H1 (cell line): ENCODE data around the gene SON. TPM values are rescaled to one million over a fixed set of nuclear protein-coding genes. Genes with fewer than 3 reads are reported as not detected.

Experiments used
- CTCF ChIA-PET: fragments of 300-600 bp; sonication (Branson Sonifier 250); formaldehyde crosslinking; loops from one replicate; lab custom pipeline; 2021; ENCODE audit not compliant: partially characterized antibody; lab: Charles Lee
- POLR2A ChIA-PET: fragments of 300-600 bp; sonication (Branson Sonifier 250); formaldehyde crosslinking; loops from one replicate; lab custom pipeline; 2021; ENCODE audit warnings: inconsistent platforms; ENCODE audit not compliant: partially characterized antibody; lab: Charles Lee
- DNase-seq, 2 experiments: peaks; one replicate each; pipeline versions ENCODE4 v3.0.0 to v3.0.0-alpha.2; 2010 to 2022; ENCODE audit warnings: low spot score in 2 of 2, low read depth in 1 of 2, mixed read lengths in 1 of 2
- FAIRE-seq: peaks from 2 replicates; lab custom pipeline; 2011; peaks lifted over from hg19 to GRCh38; lab: Jason Lieb, UNC
- H2AFZ ChIP-seq: 2 replicates; pipeline ENCODE4 v1.8.1; 2012; ENCODE audit warnings: low read length, inconsistent platforms
- H2AK5ac ChIP-seq: 2 replicates; pipeline ENCODE4 v1.6.1; 2013; ENCODE audit warnings: low read depth, low read length
- H2BK120ac ChIP-seq: replicated peaks from 2 replicates; pipeline ENCODE3; 2013; ENCODE audit warnings: low read depth, low read length, inconsistent platforms
- H2BK12ac ChIP-seq: 2 replicates; pipeline ENCODE4 v1.6.1; 2013; ENCODE audit warnings: low read depth, low read length
- H2BK15ac ChIP-seq: 2 replicates; pipeline ENCODE4 v1.6.1; 2013; ENCODE audit warnings: low read length
- H2BK20ac ChIP-seq: 2 replicates; pipeline ENCODE4 v1.6.1; 2013; ENCODE audit warnings: low read length
- H2BK5ac ChIP-seq: 2 replicates; pipeline ENCODE4 v1.6.1; 2013; ENCODE audit warnings: low read depth, low read length
- H3K14ac ChIP-seq: 2 replicates; pipeline ENCODE4 v1.6.1; 2013; ENCODE audit warnings: inconsistent platforms; ENCODE audit not compliant: insufficient read length
- H3K18ac ChIP-seq: 2 replicates; pipeline ENCODE4 v1.6.1; 2013; ENCODE audit warnings: low read length; ENCODE audit errors: extremely low read depth
- H3K23ac ChIP-seq: 2 replicates; pipeline ENCODE4 v1.6.1; 2013; ENCODE audit warnings: inconsistent platforms; ENCODE audit not compliant: insufficient read length
- H3K23me2 ChIP-seq: 2 replicates; pipeline ENCODE4 v1.6.1; 2013; ENCODE audit warnings: low read depth, low read length
- H3K27ac ChIP-seq: 2 replicates; pipeline ENCODE4 v1.6.1; 2011; ENCODE audit warnings: low read depth, low read length, inconsistent platforms
- H3K27me3 ChIP-seq, 4 experiments: replicated peaks in 1 of 4; 1 replicate in 1 of 4; 2 replicates in 3 of 4; pipeline versions ENCODE4 v1.6.1 to v1.8.1; 2011 to 2013; ENCODE audit warnings: low read length in 3 of 4, mild to moderate bottlenecking in 3 of 4, inconsistent platforms in 2 of 4, mixed read lengths in 2 of 4, moderate library complexity in 1 of 4; ENCODE audit not compliant: control insufficient read depth in 3 of 4, insufficient read depth in 3 of 4; ENCODE audit errors: extremely low read depth in 1 of 4
- H3K36me3 ChIP-seq, 4 experiments: 2 replicates each; pipeline versions ENCODE4 v1.6.1 to v1.8.1; 2011 to 2013; ENCODE audit warnings: mild to moderate bottlenecking in 4 of 4, low read length in 3 of 4, moderate library complexity in 2 of 4, control low read depth in 1 of 4, inconsistent platforms in 1 of 4; ENCODE audit not compliant: insufficient read depth in 4 of 4, control insufficient read depth in 2 of 4
- H3K4ac ChIP-seq: replicated peaks from 2 replicates; pipeline ENCODE3; 2013; ENCODE audit warnings: low read length, low read depth, mixed read lengths, inconsistent platforms; ENCODE audit not compliant: insufficient read length
- H3K4me1 ChIP-seq, 4 experiments: replicated peaks in 1 of 4; 1 replicate in 1 of 4; 2 replicates in 3 of 4; pipeline versions ENCODE4 v1.6.1 to v1.8.1; 2011 to 2013; ENCODE audit warnings: low read length in 3 of 4, inconsistent platforms in 2 of 4, mixed read lengths in 1 of 4; ENCODE audit not compliant: insufficient read depth in 4 of 4, control insufficient read depth in 3 of 4
- H3K4me2 ChIP-seq, 2 experiments: 2 replicates each; pipeline versions ENCODE4 v1.6.1 to v1.8.1; 2011 to 2013; ENCODE audit warnings: low read depth in 2 of 2, low read length in 2 of 2, control low read depth in 1 of 2, inconsistent platforms in 1 of 2, mild to moderate bottlenecking in 1 of 2; ENCODE audit not compliant: insufficient read depth in 1 of 2
- H3K4me3 ChIP-seq, 4 experiments: fragments of 200-600, 300-600 bp in 1 of 4; sonication (generic), shearing (Covaris generic), sonication (Bioruptor Twin) in 1 of 4; 2 replicates each; pipeline versions ENCODE4 v1.5.1 to v1.8.1; 2011 to 2016; ENCODE audit warnings: low read length in 4 of 4, low read depth in 3 of 4, control low read depth in 2 of 4, inconsistent platforms in 2 of 4, mild to moderate bottlenecking in 2 of 4, mixed read lengths in 1 of 4, moderate library complexity in 1 of 4; ENCODE audit not compliant: insufficient read depth in 2 of 4; ENCODE audit errors: extremely low read depth in 1 of 4
- H3K56ac ChIP-seq: replicated peaks from 2 replicates; pipeline ENCODE3; 2013; ENCODE audit warnings: low read depth, mild to moderate bottlenecking, mixed read lengths, low read length, inconsistent platforms; ENCODE audit not compliant: insufficient read length
- H3K79me1 ChIP-seq: 2 replicates; pipeline ENCODE4 v1.6.1; 2013; ENCODE audit warnings: low read depth, low read length, control low read depth
- H3K79me2 ChIP-seq, 2 experiments: 2 replicates each; pipeline versions ENCODE4 v1.6.1 to v1.8.1; 2012 to 2013; ENCODE audit warnings: low read length in 2 of 2, mild to moderate bottlenecking in 2 of 2, inconsistent platforms in 1 of 2; ENCODE audit not compliant: insufficient read depth in 2 of 2, control insufficient read depth in 1 of 2
- H3K9ac ChIP-seq, 4 experiments: replicated peaks in 1 of 4; 1 replicate in 1 of 4; 2 replicates in 3 of 4; pipeline versions ENCODE4 v1.6.1 to v1.8.1; 2011 to 2013; ENCODE audit warnings: low read depth in 3 of 4, low read length in 3 of 4, control low read depth in 2 of 4, mild to moderate bottlenecking in 2 of 4, moderate library complexity in 2 of 4, inconsistent platforms in 1 of 4; ENCODE audit errors: extremely low read depth in 1 of 4
- H3K9me3 ChIP-seq, 2 experiments: 2 replicates each; pipeline versions ENCODE4 v1.6.1 to v1.8.1; 2012 to 2013; ENCODE audit warnings: mild to moderate bottlenecking in 2 of 2, moderate library complexity in 2 of 2, control low read depth in 1 of 2, inconsistent platforms in 1 of 2, low read depth in 1 of 2, low read length in 1 of 2, mixed read lengths in 1 of 2; ENCODE audit not compliant: insufficient read depth in 2 of 2
- H4K20me1 ChIP-seq, 2 experiments: replicated peaks in 1 of 2; 2 replicates each; pipeline versions ENCODE3 to v1.8.1; 2011 to 2013; ENCODE audit warnings: inconsistent platforms in 2 of 2, low read length in 2 of 2, mild to moderate bottlenecking in 1 of 2; ENCODE audit not compliant: insufficient read depth in 2 of 2, control insufficient read depth in 1 of 2
- H4K5ac ChIP-seq: 2 replicates; pipeline ENCODE4 v1.6.1; 2013; ENCODE audit warnings: low read length, low read depth, mixed read lengths, inconsistent platforms; ENCODE audit not compliant: insufficient read length
- H4K8ac ChIP-seq: 2 replicates; pipeline ENCODE4 v1.8.0; 2013; ENCODE audit warnings: mild to moderate bottlenecking, moderate library complexity, low read length, inconsistent platforms; ENCODE audit not compliant: insufficient read depth; ENCODE audit errors: extremely low read depth
- H4K91ac ChIP-seq: replicated peaks from 2 replicates; pipeline ENCODE3; 2013; ENCODE audit warnings: low read length, mixed read lengths, inconsistent platforms; ENCODE audit not compliant: insufficient read length
- CTBP2 ChIP-seq: IDR thresholded peaks from 2 replicates; pipeline ENCODE4 v1.7.0; 2011; ENCODE audit warnings: borderline replicate concordance, mild to moderate bottlenecking, moderate library complexity, mixed read lengths, low read length; ENCODE audit not compliant: insufficient read depth, insufficient read length
- POLR2A ChIP-seq, 2 experiments: IDR thresholded peaks; 1 replicate in 1 of 2; 2 replicates in 1 of 2; pipeline ENCODE4 v1.6.1; 2011; ENCODE audit warnings: low read depth in 2 of 2, low read length in 2 of 2, mild to moderate bottlenecking in 2 of 2; ENCODE audit errors: control extremely low read depth in 1 of 2
- POLR2AphosphoS5 ChIP-seq: IDR thresholded peaks from 2 replicates; pipeline ENCODE4 v1.6.1; 2011; ENCODE audit warnings: low read depth, low read length
- WGBS, 2 experiments: shearing (Covaris generic) in 1 of 2; methylation state at CpG; one replicate each; pipeline versions ENCODE4 v1.1.6 to v1.1.7; 2013 to 2015; ENCODE audit warnings: low lambda C conversion rate in 2 of 2, mixed read lengths in 2 of 2, inconsistent platforms in 1 of 2, low coverage in 1 of 2, missing lambda C conversion rate in 1 of 2; ENCODE audit not compliant: insufficient replicate concordance in 2 of 2, insufficient coverage in 1 of 2, insufficient read length in 1 of 2; ENCODE audit errors: extremely low coverage in 1 of 2, missing lambda C conversion rate in 1 of 2; 5-methylcytosine and 5-hydroxymethylcytosine counted together
- polyA plus RNA-seq, 7 experiments: library from polyadenylated mRNA; depleted of rRNA in 3 of 7; stranded (reverse) in 5 of 7; unstranded in 2 of 7; fragments of >200 nt in 5 of 7; fragments of 200-250 nt in 2 of 7; gene quantifications; 1 replicate in 5 of 7; 2 replicates in 1 of 7; 4 replicates in 1 of 7; pipeline versions ENCODE4 v1.2.1 to v1.2.3, GENCODE V29; 2011 to 2013; ENCODE audit warnings: missing spikeins in 2 of 7, mixed read lengths in 2 of 7
- total RNA-seq: library from RNA; stranded (reverse); fragmentation: NEBNext Ultra II Directional; extraction: Animal tissue kit (Norgen Biotek cat#: 25700); gene quantifications from 2 replicates; pipeline ENCODE4 v1.2.1, GENCODE V29; 2021

Gene SON
- total and polyA plus RNA-seq, 2 of the 8 experiments (the other 6 are each of a cell fraction or from before 2014, with no cell fraction given) = 122 to 274 TPM

DNA sequence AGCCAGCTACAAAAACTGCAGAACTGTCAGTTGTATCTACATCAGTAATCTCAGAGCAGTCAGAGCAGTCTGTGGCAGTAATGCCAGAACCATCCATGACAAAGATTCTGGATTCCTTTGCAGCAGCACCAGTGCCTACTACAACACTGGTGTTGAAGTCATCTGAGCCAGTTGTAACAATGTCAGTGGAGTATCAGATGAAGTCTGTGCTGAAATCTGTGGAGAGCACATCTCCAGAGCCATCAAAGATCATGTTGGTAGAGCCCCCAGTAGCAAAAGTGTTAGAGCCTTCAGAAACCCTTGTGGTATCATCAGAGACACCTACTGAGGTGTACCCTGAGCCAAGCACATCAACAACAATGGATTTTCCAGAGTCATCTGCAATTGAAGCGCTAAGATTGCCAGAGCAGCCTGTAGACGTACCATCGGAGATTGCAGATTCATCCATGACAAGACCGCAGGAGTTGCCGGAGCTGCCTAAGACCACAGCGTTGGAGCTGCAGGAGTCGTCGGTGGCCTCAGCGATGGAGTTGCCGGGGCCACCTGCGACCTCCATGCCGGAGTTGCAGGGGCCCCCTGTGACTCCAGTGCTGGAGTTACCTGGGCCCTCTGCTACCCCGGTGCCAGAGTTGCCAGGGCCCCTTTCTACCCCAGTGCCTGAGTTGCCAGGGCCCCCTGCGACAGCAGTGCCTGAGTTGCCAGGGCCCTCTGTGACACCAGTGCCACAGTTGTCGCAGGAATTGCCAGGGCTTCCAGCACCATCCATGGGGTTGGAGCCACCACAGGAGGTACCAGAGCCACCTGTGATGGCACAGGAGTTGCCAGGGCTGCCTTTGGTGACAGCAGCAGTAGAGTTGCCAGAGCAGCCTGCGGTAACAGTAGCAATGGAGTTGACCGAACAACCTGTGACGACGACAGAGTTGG lies 7.3 kb downstream of the SON start:
- no peaks in the 10 kb centered on the region for H3K4me1 ChIP-seq
- no peak overlapping the region for H3K9ac ChIP-seq
- H3K79me1 ChIP-seq = peaks cover 16% of the 10 kb centered on the region
- H2AFZ ChIP-seq = no peak overlapping the region
- no peaks in the 10 kb centered on the region for H3K9me3 ChIP-seq
- H3K36me3 ChIP-seq = peaks cover 49 to 91% (median 63%) of the 10 kb centered on the region in 4 experiments
- no peak overlapping the region for H2BK5ac ChIP-seq
- TF ChIP-seq CTBP2 = no peak
- TF ChIP-seq POLR2AphosphoS5 = peak; percentile 29; the same call in 1 of the 2 replicates
- peak in 1 of 2 experiments; percentile 34; a peak in 1 of 3 replicates for TF ChIP-seq POLR2A (IDR thresholded peaks at IDR 0.05; ENCODE audit: control extremely low read depth in 1 of 2, low read depth in 2 of 2, low read length in 2 of 2)
- peaks cover 30 to 46% of the 10 kb centered on the region in 2 experiments for H4K20me1 ChIP-seq
- H4K5ac ChIP-seq = no peak overlapping the region
- no peak overlapping the region for H2BK120ac ChIP-seq
- H4K91ac ChIP-seq = no peak overlapping the region
- no peak overlapping the region for H3K4me3 ChIP-seq
- POLR2A ChIA-PET = interaction anchor here (0.9 to 2.8 kb wide), 8 partner anchors 8 to 38 kb away, joined by 3 to 25 read pairs (median 4); partner anchors contain the start of genes GART and SON
- H3K27me3 ChIP-seq = no peaks in the 10 kb centered on the region
- no peak overlapping the region for H2BK12ac ChIP-seq
- no peak overlapping the region for H3K23ac ChIP-seq
- WGBS, 2 experiments = 96% methylated on average over 19 of the region's 19 CpGs; no CpG with 5 or more reads in 1 of the 2 experiments
- H4K8ac ChIP-seq = peak overlapping the region; percentile 47; the same call in 1 of the 2 replicates
- H3K27ac ChIP-seq = no peak overlapping the region
- H2BK15ac ChIP-seq = no peak overlapping the region
- H3K14ac ChIP-seq = no peak overlapping the region
- no peaks in the 10 kb centered on the region for H3K23me2 ChIP-seq
- H3K79me2 ChIP-seq = peaks cover 62 to 98% of the 10 kb centered on the region in 2 experiments
- no peak overlapping the region for H3K18ac ChIP-seq
- DNase-seq = no peak
- H2BK20ac ChIP-seq = no peak overlapping the region
- no peak overlapping the region for H2AK5ac ChIP-seq
- CTCF ChIA-PET = interaction anchor here (0.6 to 1.7 kb wide), 2 partner anchors 15 to 56 kb away, joined by 4 read pairs; no protein-coding TSS in a partner anchor
- H3K56ac ChIP-seq = no peak overlapping the region
- no peak overlapping the region for H3K4ac ChIP-seq
- no peak overlapping the region for H3K4me2 ChIP-seq
- no peak for FAIRE-seq
